Left kidney (tissue), 2 donors: ENCODE results near the gene PNO1. TPM values are rescaled to one million over a fixed set of nuclear protein-coding genes. Genes with fewer than 3 reads are reported as not detected.

Experiments used
- DNase-seq: peaks from one replicate; pipeline ENCODE4 v3.0.0-alpha.2; 2013
- polyA plus RNA-seq: library from polyadenylated mRNA; unstranded; fragments of 120-200 nt; gene quantifications from one replicate; pipeline ENCODE4 v1.2.1, GENCODE V29; 2013; ENCODE audit not compliant: insufficient read length

Gene PNO1
- polyA plus RNA-seq, 1 donor, result 17.0 TPM

- DNase-seq, result no peak
Observed at GRCh38 chr2:68193144-68193543, 35.5 kb downstream of the PNO1 start.

- no peak for DNase-seq
Observed at GRCh38 chr2:68193787-68194372, 36.2 kb downstream of the PNO1 start.

- no peak for DNase-seq
Observed at GRCh38 chr2:68195096-68195495, 37.4 kb downstream of the PNO1 start.

GRCh38 chr2:68196120-68196716 lies 38.5 kb downstream of the PNO1 start:
- DNase-seq, result peak; percentile 42

GRCh38 chr2:68200157-68200787 lies 42.6 kb downstream of the PNO1 start:
- no peak for DNase-seq

- DNase-seq, result no peak
Observed at GRCh38 chr2:68203587-68203986, 45.9 kb downstream of the PNO1 start.

GRCh38 chr2:68206793-68207192 lies 49.1 kb downstream of the PNO1 start:
- DNase-seq, result no peak

- no peak for DNase-seq
Observed at GRCh38 chr2:68214381-68214780, 56.7 kb downstream of the PNO1 start.

- peak; percentile 21 for DNase-seq
Observed at GRCh38 chr2:68216454-68217310, 59.0 kb downstream of the PNO1 start.

GRCh38 chr2:68217729-68218128 lies 60.0 kb downstream of the PNO1 start:
- DNase-seq, result no peak

GRCh38 chr2:68218343-68218901 lies 60.7 kb downstream of the PNO1 start:
- DNase-seq, result no peak

- no peak for DNase-seq
Observed at GRCh38 chr2:68222287-68222686, 64.6 kb downstream of the PNO1 start.

- DNase-seq, result no peak
Observed at GRCh38 chr2:68223419-68223818, 65.7 kb downstream of the PNO1 start.

- no peak for DNase-seq
Observed at GRCh38 chr2:68225119-68225632, 67.5 kb downstream of the PNO1 start.

Other genes with a start within 250 kb of the PNO1 start
- 44.9 TPM for gene C1D, start 94.9 kb upstream of the PNO1 start, polyA plus RNA-seq
- gene PPP3R1, start 94.6 kb downstream of the PNO1 start, polyA plus RNA-seq, result 71.5 TPM
- 21.5 TPM for gene CNRIP1, start 162.1 kb downstream of the PNO1 start, polyA plus RNA-seq
- gene PLEK, start 207.4 kb downstream of the PNO1 start, polyA plus RNA-seq, result 4.7 TPM